Effector memory CD8-positive, alpha-beta T cell (primary cell): ENCODE results near the gene BHLHE40.
"Not testable (repeated sequence)": the region's sequence is repeated elsewhere in the genome, so short reads cannot be mapped to it uniquely, and the experiment has no call there.

ENCODE experiments used
- ATAC-seq: fragments of 150-1000 bp; cut with Tn5 transposase; replicated peaks from 2 replicates; pipeline ENCODE4 v1.10.0; 2021; ENCODE audit warnings: mild to moderate bottlenecking, moderate library complexity
- DNase-seq, 3 experiments: peaks; one replicate each; pipeline ENCODE4 v3.0.0; 2021
- H3K27ac Mint-ChIP-seq, 2 donors: one replicate each; pipeline ENCODE4 v1.8.0; 2022; ENCODE audit warnings: mild to moderate bottlenecking in 2 of 2, mixed read lengths in 2 of 2, moderate library complexity in 2 of 2
- H3K27me3 Mint-ChIP-seq, 2 donors: one replicate each; pipeline ENCODE4 v1.8.0; 2022; ENCODE audit warnings: mixed read lengths in 2 of 2
- H3K36me3 Mint-ChIP-seq: one replicate; pipeline ENCODE4 v1.8.0; 2022; ENCODE audit warnings: mild to moderate bottlenecking, moderate library complexity, mixed read lengths; ENCODE audit not compliant: insufficient read depth
- H3K4me1 Mint-ChIP-seq, 2 donors: one replicate each; pipeline ENCODE4 v1.8.0; 2022; ENCODE audit warnings: low read depth in 2 of 2, mixed read lengths in 2 of 2
- H3K4me3 Mint-ChIP-seq, 2 donors: one replicate each; pipeline ENCODE4 v1.8.0; 2022; ENCODE audit warnings: mild to moderate bottlenecking in 2 of 2, mixed read lengths in 2 of 2, moderate library complexity in 2 of 2
- H3K9me3 Mint-ChIP-seq, 2 donors: one replicate each; pipeline ENCODE4 v1.8.0; 2022; ENCODE audit warnings: mixed read lengths in 2 of 2

Gene BHLHE40

DNA sequence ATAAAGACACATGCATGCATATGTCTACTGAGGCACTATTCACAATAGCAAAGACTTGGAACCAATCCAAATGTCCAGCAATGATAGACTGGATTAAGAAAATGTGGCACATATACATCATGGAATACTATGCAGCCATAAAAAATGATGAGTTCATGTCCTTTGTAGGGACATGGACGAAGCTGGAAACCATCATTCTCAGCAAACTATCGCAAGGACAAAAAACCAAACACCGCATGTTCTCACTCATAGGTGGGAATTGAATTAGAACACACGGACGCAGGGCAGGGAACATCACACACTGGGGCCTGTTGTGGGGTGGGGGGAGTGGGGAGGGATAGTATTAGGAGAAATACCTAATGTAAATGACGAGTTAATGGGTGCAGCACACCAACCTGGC is 7.8 kb upstream of the BHLHE40 start:
- not testable (repeated sequence) for DNase-seq, H3K36me3 Mint-ChIP-seq, H3K27ac Mint-ChIP-seq, ATAC-seq, H3K4me3 Mint-ChIP-seq, H3K27me3 Mint-ChIP-seq
- H3K9me3 Mint-ChIP-seq, result peaks cover 7 to 24% of the 10 kb centered on the region in 2 donors
- peaks cover 12 to 26% of the 10 kb centered on the region in 2 donors for H3K4me1 Mint-ChIP-seq

DNA sequence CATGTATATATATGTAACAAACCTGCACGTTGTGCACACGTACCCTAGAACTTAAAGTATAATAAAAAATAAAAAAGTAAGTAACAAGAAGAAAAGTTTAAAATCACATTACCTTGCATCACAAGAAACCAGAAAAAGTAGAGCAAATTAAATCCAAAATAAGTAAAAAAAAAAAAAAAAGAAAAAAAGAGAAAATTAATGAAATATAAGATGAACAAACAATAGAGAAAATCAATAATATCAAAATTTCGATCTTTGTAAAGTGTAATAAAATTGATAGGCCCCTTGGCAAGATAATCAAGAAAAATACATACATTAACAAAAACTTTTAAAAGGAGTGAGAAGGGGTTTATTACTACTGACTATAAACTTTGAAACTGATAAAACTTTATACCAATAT is 7.4 kb upstream of the BHLHE40 start:
- Mint-ChIP-seq H3K27me3 (no peaks in the 10 kb centered on the region), H3K4me1 (peaks cover 11 to 26% of the 10 kb centered on the region in 2 donors), H3K9me3 (peaks cover 6 to 20% of the 10 kb centered on the region in 2 donors), H3K27ac (no peak overlapping the region), H3K4me3 (no peak overlapping the region), H3K36me3 (peaks cover 12% of the 10 kb centered on the region)
- DNase-seq (no peak), ATAC-seq (no peak)

DNA sequence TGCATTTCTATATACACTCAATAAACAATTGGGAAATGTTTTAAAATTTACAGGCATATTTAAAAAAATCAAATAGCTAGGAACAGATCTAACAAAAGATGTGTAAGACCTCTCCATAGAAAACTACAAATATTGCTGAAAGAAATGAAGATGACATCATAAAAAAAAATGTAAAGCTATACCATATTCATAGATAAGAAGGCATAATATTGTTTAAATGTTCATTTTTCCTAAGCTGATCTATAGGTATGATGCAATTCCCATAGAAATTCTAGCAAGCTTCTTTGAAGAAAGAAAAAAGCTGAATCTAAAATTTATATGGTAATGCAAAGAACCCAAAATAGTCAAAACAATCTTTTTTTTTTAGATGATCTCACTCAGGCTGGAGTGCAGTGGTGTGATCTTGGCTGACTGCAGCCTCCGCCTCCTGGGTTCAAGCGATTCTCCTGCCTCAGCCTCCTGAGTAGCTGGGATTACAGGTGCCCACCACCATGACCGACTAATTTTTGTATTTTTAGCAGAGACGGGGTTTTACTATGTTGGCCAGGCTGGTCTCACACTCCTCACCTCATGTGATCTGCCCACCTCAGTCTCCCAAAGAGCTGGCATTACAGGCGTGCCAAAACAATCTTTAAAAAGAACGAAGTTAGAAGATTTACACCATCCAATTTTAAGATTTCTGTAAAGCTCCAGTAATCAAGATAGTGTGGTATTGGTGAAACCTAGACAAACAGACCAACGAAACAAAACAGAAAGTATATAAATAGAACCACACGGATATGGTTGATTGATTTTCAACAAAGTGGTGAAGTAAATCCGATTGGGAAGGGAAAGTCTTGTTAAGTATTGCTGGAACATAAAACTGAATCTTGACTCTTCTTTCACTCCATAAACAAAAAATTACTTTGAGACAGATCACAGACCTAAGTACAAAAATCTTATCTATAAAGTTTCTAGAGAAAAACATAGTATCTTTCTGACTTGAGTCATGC is 6.3 kb upstream of the BHLHE40 start:
- Mint-ChIP-seq H3K9me3 (peaks cover 1 to 12% of the 10 kb centered on the region in 2 donors), H3K27ac (peak overlapping the region; percentile 84), H3K27me3 (no peaks in the 10 kb centered on the region), H3K4me3 (peak overlapping the region; percentile 60 to 62), H3K36me3 (peaks cover 21% of the 10 kb centered on the region), H3K4me1 (peaks cover 20 to 34% of the 10 kb centered on the region in 2 donors)
- ATAC-seq (no peak), DNase-seq (no peak)

DNA sequence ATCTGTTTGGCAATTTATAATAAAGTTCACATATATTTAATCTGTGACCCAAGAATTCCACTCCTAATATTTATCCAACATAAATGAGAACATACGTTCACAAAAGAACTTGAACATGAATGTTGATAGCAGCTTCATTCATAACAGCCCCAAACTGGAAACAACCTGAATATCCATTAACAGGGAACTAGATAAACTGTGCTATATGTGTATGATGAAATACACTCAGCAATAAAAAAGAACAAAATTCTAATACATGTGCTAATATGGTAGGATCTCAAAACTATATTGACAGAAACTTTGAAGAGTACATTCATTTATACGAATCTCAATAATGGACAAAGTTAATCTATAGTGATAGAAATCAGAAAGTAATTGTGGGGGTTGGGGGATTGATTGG is 5.1 kb upstream of the BHLHE40 start:
- no peak overlapping the region for H3K4me3 Mint-ChIP-seq
- ATAC-seq (no peak), DNase-seq (no peak)
- H3K27me3 Mint-ChIP-seq, result no peaks in the 10 kb centered on the region
- peaks cover 33% of the 10 kb centered on the region for H3K36me3 Mint-ChIP-seq
- H3K4me1 Mint-ChIP-seq, result peaks cover 22 to 34% of the 10 kb centered on the region in 2 donors
- no peaks in the 10 kb centered on the region for H3K9me3 Mint-ChIP-seq
- peak overlapping the region in 1 of 2 donors; percentile 56 for H3K27ac Mint-ChIP-seq

DNA sequence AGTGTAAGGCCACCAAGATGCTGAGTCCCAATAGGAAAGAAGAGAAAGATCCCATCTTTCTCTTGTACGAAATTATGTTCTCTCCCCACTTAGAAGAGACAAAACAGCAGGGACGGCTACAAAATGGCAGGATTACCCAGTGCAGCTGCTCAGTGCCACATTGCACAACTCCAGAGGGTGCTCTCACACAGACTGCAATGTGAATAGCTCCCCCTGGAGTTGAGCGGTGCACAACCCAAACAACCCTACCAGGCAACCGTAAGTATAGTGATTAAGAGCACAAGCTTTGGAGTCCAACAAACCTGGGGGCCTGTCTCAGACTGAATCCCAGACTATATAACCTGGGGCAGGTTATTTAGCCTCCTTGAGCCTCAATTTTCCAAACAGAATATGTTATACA is 3.1 kb upstream of the BHLHE40 start:
- H3K27me3 Mint-ChIP-seq, result no peaks in the 10 kb centered on the region
- H3K27ac Mint-ChIP-seq, result peak overlapping the region; percentile 99 to 100
- H3K4me1 Mint-ChIP-seq, result peaks cover 28 to 35% of the 10 kb centered on the region in 2 donors
- ATAC-seq, result no peak
- peak overlapping the region; percentile 99 for H3K4me3 Mint-ChIP-seq
- no peaks in the 10 kb centered on the region for H3K9me3 Mint-ChIP-seq
- H3K36me3 Mint-ChIP-seq, result peaks cover 53% of the 10 kb centered on the region
- DNase-seq, result peak in 1 of 3 experiments; percentile 14

DNA sequence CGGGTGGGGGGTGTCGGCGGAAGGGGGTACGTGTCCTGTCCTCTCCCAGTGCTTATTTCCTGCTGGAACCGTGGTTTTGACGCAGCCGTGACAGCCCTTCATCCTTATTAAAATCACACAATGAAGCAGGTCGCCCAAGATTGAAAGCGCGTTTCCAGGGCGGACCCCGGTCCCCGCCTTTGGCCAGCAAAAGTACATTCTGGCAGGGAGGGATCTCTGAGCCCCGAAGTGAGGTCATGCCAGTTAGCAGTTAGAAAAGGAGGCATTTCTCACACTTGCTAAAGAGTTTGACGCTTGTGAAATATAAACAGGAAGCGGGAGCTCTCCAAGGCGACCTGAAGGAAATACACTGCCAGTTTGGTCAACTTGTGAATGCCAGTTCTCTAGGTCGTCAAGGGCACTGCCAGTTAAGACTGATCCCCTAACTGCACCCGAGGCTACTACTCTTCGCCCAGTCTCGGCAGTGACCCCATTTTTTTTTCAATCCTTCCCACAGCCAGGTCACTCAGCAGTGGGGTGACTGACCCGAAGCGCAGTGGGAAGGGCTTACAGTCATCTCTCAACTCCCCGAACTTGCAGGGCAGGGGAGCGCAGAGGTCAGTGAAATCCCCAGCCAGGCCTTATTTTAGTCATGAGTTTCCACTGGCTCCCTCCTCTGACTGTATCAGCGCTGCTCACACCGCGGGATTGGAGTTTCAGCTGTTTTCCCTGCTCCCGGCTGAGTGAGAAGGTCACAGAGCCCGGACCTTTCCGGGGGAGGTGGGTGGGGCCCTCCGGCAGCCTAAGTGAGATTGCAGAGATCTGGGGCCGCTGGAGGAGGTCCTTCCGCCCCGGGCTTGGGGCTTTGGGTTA is 2.0 kb upstream of the BHLHE40 start:
- ATAC-seq (peak; percentile 37), DNase-seq (peak; percentile 71 to 75 (median 72))
- peak overlapping the region; percentile 99 for H3K4me3 Mint-ChIP-seq
- no peaks in the 10 kb centered on the region for H3K27me3 Mint-ChIP-seq
- no peaks in the 10 kb centered on the region for H3K9me3 Mint-ChIP-seq
- H3K36me3 Mint-ChIP-seq, result peaks cover 64% of the 10 kb centered on the region
- peak overlapping the region; percentile 99 to 100 for H3K27ac Mint-ChIP-seq
- H3K4me1 Mint-ChIP-seq, result peaks cover 38 to 46% of the 10 kb centered on the region in 2 donors

DNA sequence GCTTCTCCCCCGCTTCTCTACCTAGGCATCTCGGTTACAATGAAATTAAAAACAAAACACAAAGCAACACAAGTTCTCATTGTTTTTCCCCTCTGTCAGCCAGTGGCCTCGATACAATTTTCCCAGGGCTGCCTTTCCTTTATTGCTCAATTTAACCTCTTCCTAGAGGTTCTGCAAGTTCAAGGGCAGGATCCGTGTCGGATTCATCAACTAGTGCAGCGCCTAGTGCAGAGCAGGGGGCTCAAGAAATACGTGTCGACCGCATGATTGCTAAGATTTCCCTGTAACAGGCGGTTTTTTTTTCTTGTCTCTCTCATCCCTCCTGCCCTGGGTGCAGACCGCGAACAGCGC is 1.4 kb upstream of the BHLHE40 start:
- Mint-ChIP-seq H3K4me3 (peak overlapping the region; percentile 99), H3K4me1 (peaks cover 42 to 50% of the 10 kb centered on the region in 2 donors), H3K27me3 (no peaks in the 10 kb centered on the region), H3K36me3 (peaks cover 70% of the 10 kb centered on the region), H3K9me3 (no peaks in the 10 kb centered on the region), H3K27ac (peak overlapping the region; percentile 99 to 100)
- ATAC-seq, result peak; percentile 6
- DNase-seq, result no peak

DNA sequence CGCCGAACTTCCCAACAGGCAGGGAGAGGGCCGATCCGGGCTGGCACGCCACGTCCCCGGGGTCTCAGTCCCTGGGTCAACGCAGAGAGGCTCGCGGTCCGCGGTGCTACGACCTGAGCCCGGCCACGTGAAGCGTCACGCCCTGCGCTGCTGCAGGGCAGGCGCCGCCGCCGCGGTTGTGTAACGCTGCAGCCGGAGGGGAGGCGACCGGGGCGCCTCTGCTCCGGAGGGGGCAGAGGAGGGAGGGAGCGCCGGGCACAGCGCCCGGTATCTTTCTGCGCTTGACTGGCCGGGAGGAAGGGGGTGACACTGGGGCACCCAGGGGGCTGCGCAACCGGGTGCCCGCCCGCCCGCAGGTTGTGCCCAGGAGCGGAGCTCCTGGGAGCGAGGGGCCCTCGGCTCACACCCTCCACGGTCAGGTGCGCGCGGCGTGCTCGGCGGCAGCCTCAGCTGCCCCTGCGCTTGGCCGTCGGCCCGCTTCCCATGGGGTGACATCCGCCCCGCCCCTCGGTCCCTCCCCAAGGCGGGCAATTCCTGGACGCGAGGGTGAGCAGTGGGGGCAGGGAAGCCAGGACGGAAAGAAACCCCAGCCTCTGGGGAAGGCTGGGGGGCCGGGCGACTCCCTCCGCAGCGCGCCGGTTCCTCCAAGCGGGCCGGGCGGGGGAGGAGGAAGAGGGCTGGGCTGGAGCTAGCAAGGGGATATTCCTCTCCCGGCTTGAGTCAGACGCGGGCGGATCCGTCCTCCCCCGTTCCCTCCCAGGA is 852 bp upstream of the BHLHE40 start:
- Mint-ChIP-seq H3K36me3 (peaks cover 75% of the 10 kb centered on the region), H3K27me3 (no peaks in the 10 kb centered on the region), H3K4me1 (peaks cover 41 to 50% of the 10 kb centered on the region in 2 donors), H3K4me3 (peak overlapping the region; percentile 99), H3K9me3 (no peaks in the 10 kb centered on the region), H3K27ac (peak overlapping the region; percentile 99 to 100)
- ATAC-seq, result peak; percentile 42
- DNase-seq, result peak; percentile 80 to 86 (median 82)

DNA sequence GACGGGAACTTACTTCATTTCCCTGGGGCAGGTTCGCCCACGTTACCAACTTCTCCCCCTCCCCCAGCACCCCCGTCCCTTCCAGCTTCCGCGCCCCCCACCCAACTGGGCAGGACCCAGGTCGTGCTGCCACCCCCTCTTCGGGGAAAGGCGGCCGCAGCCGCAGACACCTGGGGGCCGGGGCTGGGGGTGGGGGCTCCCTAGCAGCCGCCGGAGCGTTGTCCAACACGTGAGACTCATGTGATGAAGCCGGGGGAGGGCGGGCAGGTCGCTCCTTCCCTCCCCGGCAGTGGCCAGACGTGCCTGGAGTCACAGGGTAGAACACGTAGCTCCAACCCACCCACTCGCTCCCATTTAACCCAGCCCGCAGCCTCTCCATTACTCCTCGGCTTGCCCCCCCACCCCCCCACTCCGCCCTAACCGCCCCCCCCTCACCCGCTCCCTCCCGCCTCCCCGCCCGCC is 240 bp upstream of the BHLHE40 start:
- Mint-ChIP-seq H3K9me3 (no peaks in the 10 kb centered on the region), H3K27ac (peak overlapping the region; percentile 99 to 100), H3K36me3 (peaks cover 81% of the 10 kb centered on the region), H3K4me1 (peaks cover 47 to 55% of the 10 kb centered on the region in 2 donors), H3K4me3 (peak overlapping the region; percentile 99), H3K27me3 (no peaks in the 10 kb centered on the region)
- DNase-seq (peak; percentile 87 to 93 (median 90)), ATAC-seq (peak; percentile 56)

DNA sequence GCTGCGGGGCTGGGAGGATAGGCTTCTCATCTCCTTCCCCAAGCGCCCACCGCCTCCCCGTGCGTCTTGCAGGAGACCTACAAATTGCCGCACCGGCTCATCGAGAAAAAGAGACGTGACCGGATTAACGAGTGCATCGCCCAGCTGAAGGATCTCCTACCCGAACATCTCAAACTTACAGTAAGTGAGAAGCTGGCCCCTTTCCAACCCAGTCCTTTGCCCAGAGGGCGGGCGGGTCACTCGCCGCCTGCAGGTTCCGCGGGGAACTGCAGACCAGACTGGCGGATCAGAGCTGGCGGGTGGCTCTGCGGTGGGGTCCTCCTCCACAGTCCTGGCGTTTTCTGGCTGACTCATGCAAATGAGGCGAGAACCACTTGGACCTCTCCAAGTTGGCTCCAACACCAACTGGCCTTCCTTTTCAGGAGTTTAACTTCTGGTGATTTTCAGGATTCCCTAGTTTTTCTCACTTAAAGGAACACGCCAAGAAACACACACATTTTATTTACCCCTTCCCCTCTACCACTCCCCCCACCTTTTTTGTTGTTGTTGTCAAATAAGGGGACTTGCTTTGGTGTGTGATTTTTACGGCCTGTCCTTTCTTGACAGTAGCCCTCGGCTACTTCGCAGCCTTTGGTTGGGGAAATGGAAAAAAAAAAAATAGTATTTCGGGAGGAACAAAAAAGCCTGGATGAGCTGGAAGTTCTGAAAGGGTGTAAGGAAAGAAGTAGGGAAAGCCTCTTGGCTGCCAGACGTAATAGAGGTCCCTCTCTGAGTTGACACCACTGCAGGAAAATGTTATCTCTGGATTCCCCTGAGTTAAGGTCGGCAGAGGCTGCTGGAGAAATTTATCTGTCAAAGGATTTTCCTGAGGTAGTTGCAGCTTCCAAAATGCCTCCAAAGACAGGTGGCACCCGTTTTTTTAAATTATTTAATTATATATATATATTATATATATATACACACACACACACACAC is 1.3 kb downstream of the BHLHE40 start:
- ATAC-seq (peak; percentile 10), DNase-seq (peak; percentile 94 to 95 (median 95))
- peak overlapping the region; percentile 99 for H3K4me3 Mint-ChIP-seq
- H3K27ac Mint-ChIP-seq, result peak overlapping the region; percentile 99 to 100
- H3K27me3 Mint-ChIP-seq, result no peaks in the 10 kb centered on the region
- peaks cover 57 to 58% of the 10 kb centered on the region in 2 donors for H3K4me1 Mint-ChIP-seq
- H3K36me3 Mint-ChIP-seq, result peaks cover 94% of the 10 kb centered on the region
- no peaks in the 10 kb centered on the region for H3K9me3 Mint-ChIP-seq

DNA sequence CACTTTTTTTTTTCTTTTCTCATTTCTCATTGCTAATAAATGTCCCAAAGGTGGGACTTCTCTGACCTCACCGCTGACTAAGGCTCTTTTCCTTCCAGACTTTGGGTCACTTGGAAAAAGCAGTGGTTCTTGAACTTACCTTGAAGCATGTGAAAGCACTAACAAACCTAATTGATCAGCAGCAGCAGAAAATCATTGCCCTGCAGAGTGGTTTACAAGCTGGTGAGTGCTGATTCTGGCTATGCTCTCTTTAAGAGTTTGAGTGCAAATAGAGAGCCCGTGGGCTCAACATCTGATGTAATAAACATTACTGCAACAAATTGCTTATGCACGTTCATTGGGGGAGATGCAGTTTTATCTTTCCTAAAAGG is 2.0 kb downstream of the BHLHE40 start:
- Mint-ChIP-seq H3K36me3 (peaks cover 98% of the 10 kb centered on the region), H3K4me1 (peaks cover 57 to 64% of the 10 kb centered on the region in 2 donors), H3K4me3 (peak overlapping the region; percentile 99), H3K27me3 (no peaks in the 10 kb centered on the region), H3K27ac (peak overlapping the region; percentile 99 to 100), H3K9me3 (no peaks in the 10 kb centered on the region)
- peak in 1 of 3 experiments; percentile 11 for DNase-seq
- ATAC-seq, result no peak
